Stimulated activated CD8-positive, alpha-beta memory T cell treated with anti-CD3 and anti-CD28 coated beads, Interleukin-15, amount 100 ng/mL, for 48 hours (primary cell): ENCODE measurements around the gene PARS2.

Experiments used
- DNase-seq, 2 donors: peaks; one replicate each; pipeline ENCODE4 v3.0.0-alpha.2; 2020; ENCODE audit warnings: low read depth in 2 of 2

PARS2 gene

GRCh38 chr1:54764133-54764921, at the start of gene PARS2:
Gene PARS2 (minus strand): TSS chr1:54764523. CDS start chr1:54759161, 5,362 bp downstream.
- peak; percentile 95 to 96 for DNase-seq

GRCh38 chr1:54814126-54814498, 49.8 kb upstream of the PARS2 start:
- DNase-seq: no peak

DNA sequence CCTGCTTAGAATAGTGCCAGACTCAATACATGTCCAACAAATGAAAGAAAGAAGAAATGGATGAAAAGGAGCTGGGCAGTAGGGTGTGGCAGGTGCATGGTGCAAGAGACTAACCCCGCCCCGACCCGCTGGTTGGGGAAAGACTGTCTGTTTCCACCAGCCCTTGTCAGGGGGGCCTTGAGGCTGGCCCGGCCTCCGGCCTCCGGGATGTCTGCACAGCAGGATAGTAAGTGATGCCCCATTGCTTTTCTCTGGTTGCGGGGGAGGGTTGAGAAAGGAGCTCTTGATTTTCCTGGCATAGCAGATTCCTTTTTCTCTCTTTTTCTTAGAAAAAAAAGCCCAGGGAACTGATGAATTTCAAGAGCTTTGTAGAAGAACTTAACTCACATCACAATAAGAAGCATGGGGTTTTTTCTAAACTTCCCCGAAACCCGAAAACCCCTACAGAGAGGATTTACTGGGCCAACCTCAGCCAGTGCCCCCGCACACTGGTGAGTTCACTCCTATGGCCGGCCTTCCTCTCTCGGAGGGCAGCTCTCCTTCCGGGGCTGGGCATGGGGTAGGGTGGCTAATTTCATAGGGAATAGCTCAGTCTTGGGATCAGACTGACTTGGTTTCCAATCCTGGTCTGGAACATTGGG, 49.3 kb upstream of the PARS2 start:
- no peak for DNase-seq

GRCh38 chr1:54812801-54813484, 48.6 kb upstream of the PARS2 start:
- no peak for DNase-seq

DNA sequence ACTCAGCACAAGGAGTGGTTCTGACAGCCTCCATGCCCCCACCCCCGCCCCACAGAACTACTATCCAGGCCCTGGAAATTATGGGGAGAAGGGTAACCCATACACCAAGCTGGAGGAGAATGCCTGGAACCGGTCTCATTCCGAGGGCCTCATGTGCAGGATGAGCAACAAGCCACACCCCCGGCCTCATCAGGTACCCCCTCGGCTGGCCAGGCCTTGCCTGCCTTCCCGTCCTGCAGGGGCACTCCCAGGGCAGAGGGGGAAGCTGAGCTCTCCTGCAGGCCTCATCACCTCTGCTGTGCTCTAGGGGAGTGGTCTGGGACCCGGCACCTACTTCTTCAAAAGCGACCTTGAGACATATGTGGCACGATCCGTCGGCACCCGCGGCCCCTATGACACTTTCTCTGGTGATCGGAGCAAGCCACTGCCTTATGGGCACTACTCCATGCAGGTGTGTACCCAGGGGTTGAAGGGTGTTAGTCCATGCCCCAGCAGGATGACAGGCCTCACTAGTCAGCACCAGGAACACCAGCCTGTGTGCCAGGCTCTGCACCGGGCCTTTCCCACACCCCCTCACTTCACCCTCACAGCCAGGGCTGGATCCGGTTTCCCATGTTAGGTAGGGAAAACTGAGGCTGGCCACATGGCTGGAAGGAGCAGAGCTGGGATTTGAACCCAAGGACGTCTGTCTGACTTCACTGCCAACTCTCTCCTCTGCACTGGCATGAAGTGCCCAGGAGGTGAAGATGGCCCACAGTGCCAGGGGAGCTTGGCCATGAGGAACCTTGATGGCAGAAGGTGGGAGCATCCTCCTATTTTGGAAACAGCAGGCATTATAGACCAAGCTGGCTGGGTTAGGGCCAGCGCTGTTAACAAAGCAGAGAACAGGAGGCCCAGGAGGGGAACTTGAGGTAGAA, 47.7 kb upstream of the PARS2 start:
- no peak for DNase-seq

DNA sequence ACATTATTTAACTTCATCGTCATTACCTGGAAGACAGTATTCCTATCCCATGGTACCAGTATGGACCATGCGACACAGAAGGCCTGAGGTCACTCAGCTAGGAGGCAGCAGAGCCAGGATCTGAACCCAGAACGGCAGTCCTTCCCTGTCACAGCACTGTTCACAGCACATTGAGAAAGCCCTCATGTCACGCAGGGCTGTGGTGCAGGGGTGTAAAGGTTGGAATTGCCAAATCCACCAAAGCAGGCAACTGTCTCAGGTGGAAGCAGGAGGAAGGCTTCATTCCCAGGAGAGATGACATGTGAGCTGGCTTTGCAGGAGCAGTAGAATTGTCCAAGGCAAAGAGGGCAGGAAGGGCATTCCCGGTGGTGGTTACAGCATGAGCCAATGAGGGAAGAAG, 46.7 kb upstream of the PARS2 start:
- no peak for DNase-seq

DNA sequence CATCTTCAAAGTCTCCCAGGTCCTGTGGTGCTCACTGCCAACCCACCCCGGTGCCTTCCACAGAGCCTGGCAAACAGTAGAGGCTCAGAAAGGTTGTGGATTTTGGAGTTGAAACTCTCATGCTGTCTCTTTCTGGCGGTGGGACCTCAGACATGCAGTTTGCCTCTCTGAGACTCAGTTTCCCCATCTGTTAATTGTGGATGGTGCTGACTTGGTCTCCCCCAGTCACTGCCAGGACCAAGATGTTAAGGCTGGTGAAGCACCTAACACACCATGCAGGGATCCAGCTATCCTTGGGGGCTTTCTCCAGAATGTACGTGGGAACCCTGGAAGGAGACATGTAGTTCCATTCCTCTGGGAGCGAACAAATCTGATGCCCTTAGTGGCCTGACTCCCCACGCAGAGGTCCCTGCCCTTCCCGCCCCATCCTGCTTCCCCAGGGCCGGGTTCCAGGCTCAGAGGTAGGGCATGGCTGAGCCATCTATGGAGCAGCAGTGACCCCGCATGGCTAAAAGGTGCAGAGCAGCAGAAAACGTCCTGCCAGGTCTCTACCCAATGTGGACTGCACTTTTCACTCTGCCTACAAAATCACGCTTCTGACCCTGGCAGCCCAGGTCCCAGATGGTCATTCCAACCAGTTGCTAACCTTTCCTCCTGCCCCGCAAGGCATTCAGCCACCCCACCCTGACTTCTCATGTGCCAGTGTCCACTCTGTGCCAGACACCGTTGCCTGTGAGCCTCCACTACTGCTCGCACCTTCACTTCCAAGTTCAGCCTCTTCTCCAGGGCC, 46.0 kb upstream of the PARS2 start:
- peak; percentile 30 to 40 for DNase-seq

- DNase-seq: no peak
Measured at GRCh38 chr1:54809496-54810074, 45.3 kb upstream of the PARS2 start.

- no peak for DNase-seq
Measured at GRCh38 chr1:54808443-54809207, 44.3 kb upstream of the PARS2 start.

- DNase-seq: no peak
Measured at GRCh38 chr1:54807756-54808155, 43.4 kb upstream of the PARS2 start.

DNA sequence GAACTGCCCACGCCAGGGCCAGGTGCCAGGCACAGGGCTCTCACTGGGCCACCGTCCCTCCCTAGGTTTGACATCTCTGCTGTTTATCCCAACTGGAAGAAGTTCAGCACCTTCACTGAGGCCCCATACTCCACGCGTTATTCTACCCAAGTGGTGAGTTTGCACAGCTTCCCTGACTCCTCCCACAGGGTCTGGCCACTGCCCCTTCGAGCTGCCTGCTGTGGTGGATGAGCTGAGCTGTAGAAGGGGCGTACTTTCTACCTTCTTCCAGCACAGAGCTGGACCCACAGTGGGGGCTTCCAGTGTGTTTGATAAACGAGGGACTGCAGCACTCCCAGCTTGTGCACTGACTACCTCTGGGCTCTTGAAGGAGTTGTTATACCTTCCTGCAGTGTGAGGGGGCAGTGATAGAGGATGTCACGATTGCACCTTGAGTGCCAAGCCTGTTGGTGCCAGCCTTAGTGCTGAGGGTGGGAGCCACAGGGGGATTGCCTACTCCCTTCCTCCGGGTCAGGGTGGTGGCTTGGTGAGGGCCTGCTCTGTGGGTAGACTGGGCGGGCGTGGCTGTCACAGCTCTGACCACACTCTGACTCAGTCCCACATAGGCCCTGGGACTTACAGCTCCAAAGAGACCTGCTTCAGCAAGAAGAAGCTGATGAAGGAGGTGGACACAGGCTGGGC, 42.7 kb upstream of the PARS2 start:
- DNase-seq: peak in 1 of 2 donors; percentile 34

- DNase-seq: no peak
Measured at GRCh38 chr1:54805981-54806381, 41.7 kb upstream of the PARS2 start.

DNA sequence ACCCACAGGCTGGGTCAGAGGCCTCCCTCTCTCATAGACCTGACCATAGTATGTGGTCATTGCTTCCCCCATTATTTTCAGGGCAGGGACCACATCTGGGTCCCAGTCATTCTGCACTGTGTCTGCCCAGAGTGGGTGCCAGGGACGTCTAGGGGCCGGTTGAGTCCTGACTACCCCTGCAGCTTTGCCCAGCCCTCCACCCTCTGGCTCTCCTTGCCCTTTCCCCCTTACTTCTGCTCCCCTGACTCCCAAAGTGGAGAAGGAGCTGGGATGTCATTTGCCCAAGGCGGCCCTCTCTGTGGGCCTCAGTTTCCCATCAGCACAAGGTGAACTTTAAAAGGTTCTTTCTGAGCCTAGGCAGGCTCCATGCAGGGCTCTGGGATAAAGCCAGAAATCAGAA, 41.1 kb upstream of the PARS2 start:
- DNase-seq: no peak

- DNase-seq: peak; percentile 29 to 36
Measured at GRCh38 chr1:54804471-54805132, 40.3 kb upstream of the PARS2 start.

GRCh38 chr1:54803761-54804470, 39.6 kb upstream of the PARS2 start:
- DNase-seq: no peak

DNA sequence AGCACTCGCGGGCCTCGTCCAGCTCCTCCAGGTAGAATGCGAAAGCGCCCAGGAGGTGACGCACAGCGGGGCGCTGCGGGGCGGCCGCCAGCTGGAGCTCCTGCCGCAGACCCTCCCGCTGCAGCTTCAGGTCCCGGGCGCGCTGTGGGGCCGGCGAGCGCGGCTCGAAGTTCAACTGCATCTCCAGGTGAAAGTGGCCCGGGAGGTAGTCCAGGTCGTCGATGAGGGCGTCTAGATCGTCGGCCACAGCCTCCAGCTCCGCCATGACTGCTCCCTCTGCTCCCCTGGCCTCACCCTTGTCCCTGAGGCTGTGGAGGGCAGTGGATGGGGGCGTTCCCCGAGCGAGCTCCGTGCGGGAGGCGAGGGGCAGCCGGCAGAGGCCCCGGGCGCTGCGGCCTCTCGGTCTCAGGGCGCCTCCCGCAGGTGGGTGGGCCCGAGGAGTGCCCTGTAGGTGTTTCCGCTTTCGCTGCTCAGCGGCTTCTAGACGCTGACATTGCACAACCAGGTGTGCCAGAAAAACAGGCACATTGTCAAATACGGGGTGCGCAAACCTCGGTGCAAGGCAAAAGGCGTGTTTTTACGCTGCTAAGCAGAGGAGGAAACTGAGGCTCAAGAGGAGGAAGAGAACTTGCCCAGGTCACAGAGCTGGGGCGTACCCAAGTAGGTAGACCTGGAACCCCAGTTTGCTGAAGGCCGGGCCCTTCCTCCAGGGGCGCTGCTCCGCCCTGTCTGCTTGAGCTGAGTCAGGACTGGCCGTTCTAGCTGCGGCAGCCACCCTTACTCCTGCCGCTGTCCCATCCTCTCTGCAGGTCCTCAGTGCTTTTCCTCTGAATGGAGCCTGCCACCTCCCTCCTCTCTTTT, 36.8 kb upstream of the PARS2 start, which contains the start of gene TTC22:
Gene TTC22, minus strand, starts transcription at position 425 of the 861 bp plus-strand sequence. Its CDS starts 160 bp downstream, at position 265.
- peak; percentile 45 to 53 for DNase-seq
